NCI-H2227 treated with DMSO at 0.1 percent for 48 hours (cell line): ENCODE results near the gene GBP2.
"Not testable (repeated sequence)": the region's sequence is repeated elsewhere in the genome, so short reads cannot be mapped to it uniquely, and the experiment has no call there.

Source experiments
- DNase-seq: peaks from one replicate; lab custom pipeline; 2025; lab: John Stamatoyannopoulos, UW

Gene GBP2

GRCh38 chr1:89126602-89127565, 970 bp upstream of the GBP2 start:
- not testable (repeated sequence) for DNase-seq

DNA sequence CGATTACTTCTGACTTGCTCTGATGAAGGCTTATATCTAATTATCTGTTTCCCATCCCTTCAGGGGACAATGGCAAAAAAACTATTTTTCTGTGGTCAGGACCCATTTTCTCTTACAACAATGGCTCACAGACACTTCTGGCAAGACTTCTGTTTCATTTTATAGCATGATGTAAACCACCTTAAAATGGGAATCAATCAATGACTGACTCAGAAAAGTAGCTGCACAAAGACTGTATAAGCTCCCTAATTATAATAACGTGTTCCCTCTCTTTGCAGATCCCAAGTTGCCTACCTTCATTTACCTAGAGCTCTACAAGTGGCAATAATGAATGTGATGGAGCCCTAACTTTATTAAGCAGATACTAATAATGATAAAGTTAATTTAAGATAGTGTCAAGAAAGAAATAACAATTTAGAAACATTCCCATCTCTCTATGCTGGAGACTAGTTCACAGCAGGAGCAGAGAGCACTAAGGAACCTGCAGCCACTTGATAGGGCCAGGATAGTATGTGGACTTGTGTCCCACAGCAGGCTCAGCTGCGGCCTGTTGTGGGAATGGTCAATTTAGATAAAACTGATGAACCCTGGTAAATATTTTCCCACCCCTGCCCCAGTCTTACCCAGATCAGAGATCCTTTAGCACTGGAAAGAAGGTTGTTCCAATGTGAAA, 538 bp downstream of the GBP2 start:
- DNase-seq, result no peak

DNA sequence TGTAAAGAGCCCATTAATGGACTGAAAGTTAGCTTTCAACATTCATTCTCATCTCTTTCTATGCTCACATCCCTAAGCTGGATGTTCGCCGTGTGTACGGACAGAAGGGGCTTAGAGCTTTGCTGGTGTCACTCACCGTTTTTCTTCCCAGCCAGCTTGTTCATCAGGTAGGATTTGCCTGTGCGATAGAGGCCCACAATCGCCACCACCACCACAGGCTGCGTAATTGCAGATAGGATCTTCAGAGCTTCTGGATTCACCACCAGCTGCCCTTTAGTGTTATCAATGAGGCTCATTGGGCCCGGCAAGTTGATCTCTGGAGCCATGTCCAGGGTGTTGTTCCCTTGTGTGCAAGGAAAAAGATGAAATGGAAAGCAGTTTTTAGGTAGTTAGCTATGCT, 4.3 kb downstream of the GBP2 start:
- no peak for DNase-seq

DNA sequence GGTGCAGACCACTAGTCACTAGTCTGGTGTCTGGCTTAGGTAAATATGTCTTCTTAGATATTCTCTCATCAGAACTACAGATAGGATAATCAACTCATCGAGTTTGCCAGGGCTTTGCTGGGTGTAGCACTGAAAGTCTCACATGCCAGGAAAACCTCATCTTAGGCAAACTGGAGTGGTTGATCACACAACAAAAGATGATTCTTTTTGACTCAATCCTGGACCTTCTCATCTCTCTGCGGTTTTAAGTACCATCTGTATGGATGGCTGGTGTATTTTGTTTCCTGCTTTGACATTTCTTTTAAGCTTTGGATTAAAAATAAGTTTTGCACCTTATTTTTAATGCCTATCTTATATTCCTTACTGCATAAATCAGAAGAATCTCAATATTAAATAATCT, 11.3 kb downstream of the GBP2 start:
- DNase-seq, result no peak

- no peak for DNase-seq
Observed at GRCh38 chr1:89112871-89113613, 12.9 kb downstream of the GBP2 start.

- DNase-seq, result peak; percentile 31
Observed at GRCh38 chr1:89104687-89105086, 21.2 kb downstream of the GBP2 start.

DNA sequence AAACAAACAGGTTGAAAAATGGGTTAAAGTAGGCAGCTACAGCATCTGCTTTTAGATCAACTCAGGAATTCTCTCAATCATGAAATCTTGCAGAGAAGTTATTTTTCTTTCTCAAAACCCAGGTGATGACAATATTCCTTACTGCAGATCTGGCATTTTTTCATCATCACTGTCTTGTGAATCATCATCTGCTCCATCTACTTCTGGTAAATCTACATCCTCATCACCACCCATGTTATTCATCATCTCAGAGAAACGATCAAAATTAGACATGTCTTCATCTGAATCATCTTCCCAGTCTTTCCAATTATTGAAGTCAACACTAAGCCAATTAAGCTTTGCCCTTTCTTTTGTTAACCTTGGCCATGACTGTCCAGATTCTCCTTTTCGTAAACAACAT, 21.8 kb downstream of the GBP2 start:
- DNase-seq, result no peak

GRCh38 chr1:89102021-89102420, 23.9 kb downstream of the GBP2 start:
- no peak for DNase-seq

- no peak for DNase-seq
Observed at GRCh38 chr1:89100412-89100811, 25.5 kb downstream of the GBP2 start.

DNA sequence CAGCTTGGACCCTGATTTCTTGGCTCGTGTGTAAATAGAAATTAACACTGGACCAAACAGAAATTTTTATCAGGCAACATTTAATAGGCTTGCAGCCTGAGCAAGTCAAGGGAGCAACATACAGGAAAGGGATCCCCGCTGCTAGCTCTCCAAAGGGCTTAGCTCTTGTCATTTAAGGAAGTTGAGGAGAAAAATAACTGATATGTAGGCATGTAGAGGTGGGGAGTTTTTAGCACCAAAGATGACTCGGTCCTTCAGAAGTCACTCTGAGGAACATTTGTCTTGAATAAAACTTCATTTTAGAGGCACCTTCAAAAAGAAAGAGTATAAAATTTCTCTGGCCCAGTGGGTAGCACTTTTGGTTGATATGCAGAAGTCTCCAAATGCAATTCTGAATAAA, 27.1 kb downstream of the GBP2 start:
- no peak for DNase-seq

- no peak for DNase-seq
Observed at GRCh38 chr1:89095737-89096136, 30.2 kb downstream of the GBP2 start.

- DNase-seq, result no peak
Observed at GRCh38 chr1:89089962-89090361, 36.0 kb downstream of the GBP2 start.

DNA sequence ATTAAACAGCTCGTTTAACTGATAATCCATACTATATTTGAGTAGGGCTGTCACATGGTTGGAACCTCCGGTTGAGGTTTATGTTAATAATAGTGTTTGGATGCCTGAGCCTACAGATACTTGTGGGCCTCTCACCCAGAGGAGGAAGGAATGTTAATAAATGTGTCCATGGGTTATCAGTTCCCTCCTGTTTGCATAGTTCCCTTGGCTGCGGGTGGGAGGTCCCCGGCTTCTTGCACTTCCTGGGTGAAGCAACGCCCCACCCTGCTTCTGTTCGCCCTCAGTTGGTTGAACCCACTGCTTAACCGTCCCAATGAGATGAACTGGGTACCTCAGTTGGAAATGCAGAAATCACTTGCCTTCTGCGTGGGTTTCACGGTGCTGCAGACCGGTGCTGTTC, 37.3 kb downstream of the GBP2 start:
- no peak for DNase-seq

DNA sequence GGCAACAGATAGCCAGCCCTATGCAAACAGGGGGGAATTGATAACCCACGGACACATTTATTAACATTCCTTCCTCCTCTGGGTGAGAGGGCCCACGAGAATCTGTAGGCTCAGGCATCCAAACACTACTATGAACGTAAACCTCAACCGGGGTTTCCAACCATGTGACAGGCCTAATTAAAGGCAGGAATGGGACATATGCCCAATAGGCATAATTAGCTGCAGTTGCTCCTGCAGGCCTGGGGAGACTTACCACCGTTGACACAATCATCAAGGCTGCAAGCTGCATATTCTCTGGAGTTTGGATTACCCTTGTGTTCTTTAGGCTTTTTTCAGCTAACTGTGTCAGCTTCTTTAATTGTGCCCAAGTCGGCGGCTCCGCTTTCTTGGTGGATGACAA, 38.7 kb downstream of the GBP2 start:
- DNase-seq, result no peak

- DNase-seq, result no peak
Observed at GRCh38 chr1:89085781-89086180, 40.1 kb downstream of the GBP2 start.

DNA sequence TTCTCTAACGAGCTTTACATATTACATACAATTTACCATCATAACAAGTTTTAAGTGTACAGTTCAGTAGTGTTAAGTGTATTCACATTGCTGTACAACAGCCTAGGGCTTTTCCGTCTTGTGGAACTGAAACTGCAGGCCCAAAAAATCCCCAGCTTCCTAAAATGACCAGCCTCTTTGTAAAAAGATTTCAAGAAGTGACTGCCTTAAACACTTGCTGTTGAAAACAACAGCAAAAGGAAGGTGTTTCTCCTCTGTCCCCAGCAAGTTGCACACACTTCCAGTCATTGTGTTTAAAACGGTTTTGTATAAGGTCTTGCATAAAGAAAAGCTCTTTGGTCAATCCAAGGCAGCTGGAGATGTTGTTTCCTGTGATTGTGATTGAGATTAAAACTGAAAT, 44.9 kb downstream of the GBP2 start:
- no peak for DNase-seq

DNA sequence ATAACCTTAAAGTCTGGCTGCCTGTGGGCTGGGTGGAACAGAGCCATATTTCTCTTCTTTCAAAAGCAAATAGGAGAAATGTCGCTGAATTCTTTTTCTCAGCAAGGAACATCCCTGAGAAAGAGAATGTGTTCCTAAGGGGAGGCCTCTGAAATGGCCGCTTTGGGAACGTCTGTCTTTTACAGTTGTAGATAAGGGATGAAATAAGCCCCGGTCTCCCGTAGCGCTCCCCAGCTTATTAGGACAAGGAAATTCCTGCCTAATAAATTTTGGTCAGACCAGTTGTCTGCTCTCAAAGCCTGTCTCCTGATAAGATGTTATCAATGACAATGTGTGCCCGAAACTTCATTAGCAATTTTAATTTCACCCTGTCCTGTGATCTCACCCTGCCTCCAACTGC, 45.8 kb downstream of the GBP2 start:
- DNase-seq, result not testable (repeated sequence)

DNA sequence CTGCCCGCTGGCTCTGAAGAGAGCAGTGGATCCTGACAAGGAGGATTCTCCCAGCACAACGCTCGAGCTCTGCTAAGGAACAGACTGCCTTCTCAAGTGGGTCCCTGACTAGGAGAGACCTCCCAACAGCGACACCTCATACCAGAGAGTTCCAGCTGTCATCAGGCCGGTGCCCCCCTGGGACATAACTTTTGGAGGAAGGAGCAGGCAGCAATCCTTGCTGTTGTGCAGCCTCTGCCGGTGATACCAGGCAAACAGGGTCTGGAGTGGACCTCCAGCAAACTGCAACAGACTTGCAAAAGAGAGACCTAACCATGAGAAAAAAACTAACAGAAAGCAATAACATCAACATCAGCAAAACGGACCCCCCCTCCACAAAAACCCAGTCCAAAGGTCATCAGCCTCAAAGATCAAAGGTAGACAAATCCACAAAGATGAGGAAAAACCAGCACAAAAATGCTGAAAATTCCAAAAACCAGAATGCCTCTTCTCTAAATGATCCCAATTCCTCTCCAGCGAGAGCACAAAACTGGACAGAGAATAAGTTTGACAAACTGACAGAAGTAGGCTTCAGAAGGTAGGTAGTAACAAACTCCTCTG, 53.3 kb downstream of the GBP2 start:
- DNase-seq, result not testable (repeated sequence)

- no peak for DNase-seq
Observed at GRCh38 chr1:89070509-89070908, 55.4 kb downstream of the GBP2 start.

GRCh38 chr1:89069951-89070350, 56.0 kb downstream of the GBP2 start:
- DNase-seq, result no peak

GRCh38 chr1:89068291-89068690, 57.6 kb downstream of the GBP2 start:
- DNase-seq, result no peak
